Progenitor cell of endocrine pancreas (in vitro differentiated cells): ENCODE data around the gene ROCK2. TPM values are rescaled to one million over a fixed set of nuclear protein-coding genes. Genes with fewer than 3 reads are reported as not detected.

ENCODE experiments used
- DNase-seq: peaks from one replicate; pipeline ENCODE4 v3.0.0; 2021; ENCODE audit warnings: low spot score; ENCODE audit not compliant: unreplicated experiment
- H3K27ac Mint-ChIP-seq: 2 replicates; pipeline ENCODE4 v1.8.0; 2021; ENCODE audit warnings: mild to moderate bottlenecking, moderate library complexity, mixed read lengths
- H3K27me3 Mint-ChIP-seq: 2 replicates; pipeline ENCODE4 v1.8.0; 2021; ENCODE audit warnings: mixed read lengths
- H3K36me3 Mint-ChIP-seq: 2 replicates; pipeline ENCODE4 v1.8.0; 2022; ENCODE audit warnings: mixed read lengths; ENCODE audit not compliant: insufficient read depth
- H3K4me1 Mint-ChIP-seq: 2 replicates; pipeline ENCODE4 v1.8.0; 2021; ENCODE audit warnings: low read depth, mixed read lengths
- H3K4me3 Mint-ChIP-seq: 2 replicates; pipeline ENCODE4 v1.8.0; 2021; ENCODE audit warnings: low read depth, mild to moderate bottlenecking, moderate library complexity, mixed read lengths
- H3K9me3 Mint-ChIP-seq: 2 replicates; pipeline ENCODE4 v1.8.0; 2021; ENCODE audit warnings: low read depth, mixed read lengths
- total RNA-seq: library from RNA; stranded (reverse); gene quantifications from 2 replicates; pipeline ENCODE4 v1.2.1, GENCODE V29; 2021
- TF ChIP-seq, protein P1 (sequence below): fragments of 200-600 bp; sonication (generic); IDR thresholded peaks from one replicate; pipeline ENCODE4 v1.5.0; 2021; ENCODE audit warnings: antibody characterized with exemption, mild to moderate bottlenecking; ENCODE audit not compliant: unreplicated experiment

The ROCK2 gene
- total RNA-seq, 1 donor from 2014 or later: 43.8 TPM

DNA sequence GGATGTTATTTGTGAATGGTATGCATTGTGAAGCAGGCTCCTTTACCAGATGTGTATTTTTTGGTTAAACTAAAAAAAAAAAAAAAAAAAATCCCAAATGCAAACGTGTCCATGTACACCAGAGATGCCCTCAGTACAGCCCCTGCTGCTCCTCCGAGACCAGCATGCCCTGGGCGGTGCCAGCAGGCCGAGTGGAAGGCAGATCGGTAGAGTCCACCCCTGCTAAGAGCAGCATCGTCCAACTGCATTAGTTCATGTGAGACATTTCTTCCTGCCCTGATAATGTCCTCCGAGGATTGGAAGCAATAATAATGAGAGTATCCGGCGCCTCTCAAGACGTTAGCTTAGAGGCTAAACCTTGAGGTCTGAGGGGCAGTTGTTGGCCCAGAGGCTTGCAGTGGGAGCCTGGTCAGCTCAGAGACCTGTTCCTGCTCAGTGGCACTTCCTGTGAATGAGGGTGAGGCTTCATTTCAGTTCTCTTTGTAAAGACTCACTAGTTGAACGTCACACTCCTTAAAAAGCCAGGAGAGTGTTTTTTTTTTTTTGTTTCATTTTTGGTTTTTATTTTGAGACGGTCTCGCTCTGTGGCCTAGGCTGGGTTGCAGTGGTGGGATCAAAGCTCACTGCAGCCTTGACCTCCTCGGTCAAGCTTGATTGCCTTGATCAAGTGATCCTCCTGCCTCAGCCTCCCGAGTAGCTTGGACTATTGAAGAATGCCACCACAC lies 183.5 kb downstream of the ROCK2 start:
- H3K27me3 Mint-ChIP-seq: peaks cover 22% of the 10 kb centered on the region
- DNase-seq: no peak
- no peak overlapping the region for H3K4me3 Mint-ChIP-seq
- H3K4me1 Mint-ChIP-seq: no peaks in the 10 kb centered on the region
- H3K9me3 Mint-ChIP-seq: no peaks in the 10 kb centered on the region
- no peak overlapping the region for H3K27ac Mint-ChIP-seq
- H3K36me3 Mint-ChIP-seq: no peaks in the 10 kb centered on the region
- TF ChIP-seq, protein P1, sequence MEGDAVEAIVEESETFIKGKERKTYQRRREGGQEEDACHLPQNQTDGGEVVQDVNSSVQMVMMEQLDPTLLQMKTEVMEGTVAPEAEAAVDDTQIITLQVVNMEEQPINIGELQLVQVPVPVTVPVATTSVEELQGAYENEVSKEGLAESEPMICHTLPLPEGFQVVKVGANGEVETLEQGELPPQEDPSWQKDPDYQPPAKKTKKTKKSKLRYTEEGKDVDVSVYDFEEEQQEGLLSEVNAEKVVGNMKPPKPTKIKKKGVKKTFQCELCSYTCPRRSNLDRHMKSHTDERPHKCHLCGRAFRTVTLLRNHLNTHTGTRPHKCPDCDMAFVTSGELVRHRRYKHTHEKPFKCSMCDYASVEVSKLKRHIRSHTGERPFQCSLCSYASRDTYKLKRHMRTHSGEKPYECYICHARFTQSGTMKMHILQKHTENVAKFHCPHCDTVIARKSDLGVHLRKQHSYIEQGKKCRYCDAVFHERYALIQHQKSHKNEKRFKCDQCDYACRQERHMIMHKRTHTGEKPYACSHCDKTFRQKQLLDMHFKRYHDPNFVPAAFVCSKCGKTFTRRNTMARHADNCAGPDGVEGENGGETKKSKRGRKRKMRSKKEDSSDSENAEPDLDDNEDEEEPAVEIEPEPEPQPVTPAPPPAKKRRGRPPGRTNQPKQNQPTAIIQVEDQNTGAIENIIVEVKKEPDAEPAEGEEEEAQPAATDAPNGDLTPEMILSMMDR: no peak

DNA sequence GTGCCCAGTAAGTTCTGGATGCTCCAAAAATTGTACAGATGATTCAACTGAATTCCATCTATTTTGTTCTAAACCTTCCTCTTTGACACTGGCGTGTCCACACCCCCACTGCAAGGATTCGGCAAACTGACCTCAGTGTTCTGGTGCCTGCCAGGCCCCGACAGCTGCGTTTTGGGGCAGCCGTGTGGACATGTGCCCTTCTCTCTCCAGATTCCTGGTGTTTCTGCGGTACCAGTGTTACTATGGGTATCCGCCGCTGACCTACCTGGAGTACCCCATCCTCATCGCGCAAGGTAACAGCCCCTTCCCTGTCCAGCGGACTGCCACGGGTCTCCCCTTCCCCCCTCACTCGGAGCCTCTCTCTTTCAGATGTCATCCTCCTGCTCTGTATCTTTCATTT lies 184.2 kb downstream of the ROCK2 start:
- peaks cover 23% of the 10 kb centered on the region for H3K27me3 Mint-ChIP-seq
- TF ChIP-seq, protein P1: no peak
- no peak for DNase-seq
- no peak overlapping the region for H3K4me3 Mint-ChIP-seq
- no peaks in the 10 kb centered on the region for H3K9me3 Mint-ChIP-seq
- H3K27ac Mint-ChIP-seq: no peak overlapping the region
- no peaks in the 10 kb centered on the region for H3K4me1 Mint-ChIP-seq
- H3K36me3 Mint-ChIP-seq: no peaks in the 10 kb centered on the region

DNA sequence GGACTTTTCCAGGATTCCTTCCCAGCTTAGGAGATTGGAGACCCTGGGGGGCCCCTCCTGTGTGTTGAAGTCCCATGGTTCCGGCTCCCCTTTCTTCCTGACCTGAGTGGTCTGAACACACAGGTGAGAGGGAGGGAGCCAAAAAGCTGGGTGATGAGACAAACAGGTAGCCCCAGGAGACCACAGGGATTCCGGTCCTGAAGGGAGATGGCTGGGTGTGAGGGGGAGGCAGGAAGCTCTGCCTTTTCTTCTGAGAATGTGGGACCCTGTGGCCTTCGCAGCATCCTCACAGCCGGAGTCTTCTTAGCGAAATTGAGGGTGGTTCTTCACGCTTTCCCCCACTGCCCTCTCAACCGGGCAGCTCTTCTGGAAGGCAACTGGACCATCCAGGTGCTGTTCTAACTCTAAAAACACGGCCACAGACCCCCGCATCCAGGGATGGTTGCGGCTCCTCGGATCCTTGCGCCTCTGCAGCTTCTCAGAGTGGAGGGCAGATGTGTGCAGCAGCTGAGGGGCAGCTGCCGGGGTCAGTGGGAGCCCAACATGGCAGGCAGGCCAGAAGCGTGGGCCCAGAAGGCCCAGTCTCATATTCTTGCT lies 184.8 kb downstream of the ROCK2 start:
- Mint-ChIP-seq H3K36me3 (no peaks in the 10 kb centered on the region), H3K4me3 (no peak overlapping the region), H3K9me3 (no peaks in the 10 kb centered on the region), H3K27me3 (peaks cover 23% of the 10 kb centered on the region), H3K4me1 (no peaks in the 10 kb centered on the region), H3K27ac (no peak overlapping the region)
- TF ChIP-seq, protein P1: no peak
- DNase-seq: no peak

DNA sequence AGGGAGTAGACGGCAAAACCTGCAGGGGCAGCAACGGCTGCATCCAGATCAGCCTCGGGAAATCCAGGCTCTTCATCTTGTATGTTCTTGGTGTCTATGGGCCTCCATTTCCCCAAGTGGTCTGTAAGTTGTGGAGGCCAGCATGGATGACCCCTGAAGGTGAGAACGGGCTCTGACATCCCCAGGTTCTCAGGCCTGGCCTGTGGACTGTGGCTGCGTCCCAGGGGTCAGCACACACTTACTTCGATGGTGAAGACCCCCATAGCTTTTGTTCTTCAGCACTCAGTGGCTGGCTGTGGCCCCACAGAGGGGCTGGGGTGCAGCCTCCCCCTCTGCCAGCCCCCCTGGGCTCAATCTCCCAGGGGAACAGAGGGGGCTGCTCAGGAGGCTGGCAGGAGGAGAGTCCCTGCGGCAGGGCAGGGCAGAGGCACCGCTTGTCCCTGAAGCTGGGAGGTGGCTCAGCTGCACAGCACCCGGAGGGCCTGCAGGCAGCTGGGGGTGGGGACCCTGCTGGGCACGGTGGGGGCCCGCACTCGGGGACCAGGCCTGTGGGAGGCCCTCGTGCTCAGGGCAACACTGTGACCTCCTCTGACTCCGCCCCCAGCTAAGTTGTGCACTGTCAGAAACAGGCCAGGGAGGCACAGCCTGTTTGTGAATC lies 185.4 kb downstream of the ROCK2 start:
- TF ChIP-seq, protein P1: no peak
- Mint-ChIP-seq H3K27ac (no peak overlapping the region), H3K4me3 (no peak overlapping the region), H3K9me3 (no peaks in the 10 kb centered on the region), H3K36me3 (no peaks in the 10 kb centered on the region), H3K4me1 (no peaks in the 10 kb centered on the region), H3K27me3 (peaks cover 22% of the 10 kb centered on the region)
- no peak for DNase-seq

DNA sequence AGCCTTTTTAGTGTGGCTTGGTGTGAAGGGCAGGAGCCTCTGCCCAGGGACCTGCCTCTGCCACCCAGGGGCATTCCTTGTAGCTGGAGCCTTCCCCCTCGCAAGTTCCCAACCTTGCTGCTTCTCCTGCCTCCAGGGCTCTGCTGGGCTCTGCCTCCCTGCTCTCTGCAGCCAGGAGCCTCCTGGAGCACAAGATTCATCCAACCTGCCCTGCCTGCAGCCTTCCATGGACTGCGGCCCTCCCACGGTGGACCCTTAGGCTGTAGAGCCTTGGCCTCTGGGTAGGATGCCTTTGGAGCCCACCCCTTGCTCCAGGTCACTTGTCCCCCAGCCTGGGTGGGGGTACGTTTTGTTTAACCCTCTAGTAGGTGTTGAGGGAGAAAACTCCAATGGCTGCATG lies 186.7 kb downstream of the ROCK2 start:
- no peak overlapping the region for H3K4me3 Mint-ChIP-seq

More for the DNA sequence above, 186.7 kb downstream of the ROCK2 start:
- Mint-ChIP-seq H3K27ac (no peak overlapping the region), H3K4me1 (no peaks in the 10 kb centered on the region), H3K9me3 (no peaks in the 10 kb centered on the region), H3K36me3 (no peaks in the 10 kb centered on the region), H3K27me3 (peaks cover 22% of the 10 kb centered on the region)
- TF ChIP-seq, protein P1: no peak
- no peak for DNase-seq
